ENCODE measurements around the gene MIPOL1. TPM values are rescaled to one million over a fixed set of nuclear protein-coding genes. Genes with fewer than 3 reads are reported as not detected.

Gene MIPOL1
- total and polyA plus RNA-seq, 2 donors (not counting 3 experiments of a cell fraction or from before 2014, with no cell fraction given) = 3.4 to 33.5 TPM

DNA sequence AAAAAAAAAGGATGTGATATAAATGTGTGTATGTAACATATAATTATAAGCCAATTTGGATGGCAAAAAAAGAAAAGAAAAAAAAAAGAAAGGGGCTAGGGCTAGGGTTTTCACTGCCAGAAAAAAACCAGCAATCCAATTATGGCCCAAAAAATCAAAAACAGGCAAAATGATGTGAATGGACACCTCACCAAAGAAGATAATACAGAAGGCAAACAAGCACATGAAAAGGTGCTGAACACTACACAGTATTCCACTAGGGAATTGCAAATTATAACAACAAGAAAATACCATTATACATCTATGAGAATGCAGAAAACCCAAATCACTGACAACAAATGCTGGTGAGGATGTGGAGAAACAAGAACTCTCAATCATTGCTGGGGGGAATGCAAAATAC is 12.1 kb upstream of the MIPOL1 start:
- no peaks in the 10 kb centered on the region for H3K4me1 ChIP-seq (ENCODE audit: control insufficient read depth, extremely low read depth, insufficient read depth, low read length)
- no peaks in the 10 kb centered on the region for H3K9me1 ChIP-seq (replicated peaks; ENCODE audit: control insufficient read depth, extremely low read depth, insufficient read depth, low read length)
- H3K27ac ChIP-seq (ENCODE audit: insufficient read depth, low read depth, low read length) = no peak overlapping the region
- H3K79me2 ChIP-seq (ENCODE audit: control insufficient read depth, insufficient read depth, low read length) = no peaks in the 10 kb centered on the region
- no peaks in the 10 kb centered on the region for H3K9me3 ChIP-seq (replicated peaks; ENCODE audit: control insufficient read depth, insufficient read depth, low read length)
- H3K27me3 ChIP-seq (ENCODE audit: control insufficient read depth in 2 of 2, insufficient read depth in 2 of 2, low read length in 2 of 2) = no peaks in the 10 kb centered on the region
- no peak overlapping the region for H3K4me3 ChIP-seq (replicated peaks in 1 of 3; ENCODE audit: insufficient read depth in 1 of 3, low read depth in 1 of 3, low read length in 3 of 3)
- TF ChIP-seq EZH2 (IDR thresholded peaks at IDR 0.05; ENCODE audit: borderline replicate concordance, low read depth, low read length, severe bottlenecking) = no peak
- TF ChIP-seq JUN (IDR thresholded peaks at IDR 0.05; ENCODE audit: borderline replicate concordance, insufficient read depth, insufficient read length, low read depth) = no peak
- no peak for TF ChIP-seq POLR2A (IDR thresholded peaks at IDR 0.05; ENCODE audit: low read depth, low read length)
- no peak for TF ChIP-seq GATA2 (IDR thresholded peaks at IDR 0.05; ENCODE audit: insufficient read depth, insufficient read length, low read depth, low read length)
- TF ChIP-seq, protein P1, sequence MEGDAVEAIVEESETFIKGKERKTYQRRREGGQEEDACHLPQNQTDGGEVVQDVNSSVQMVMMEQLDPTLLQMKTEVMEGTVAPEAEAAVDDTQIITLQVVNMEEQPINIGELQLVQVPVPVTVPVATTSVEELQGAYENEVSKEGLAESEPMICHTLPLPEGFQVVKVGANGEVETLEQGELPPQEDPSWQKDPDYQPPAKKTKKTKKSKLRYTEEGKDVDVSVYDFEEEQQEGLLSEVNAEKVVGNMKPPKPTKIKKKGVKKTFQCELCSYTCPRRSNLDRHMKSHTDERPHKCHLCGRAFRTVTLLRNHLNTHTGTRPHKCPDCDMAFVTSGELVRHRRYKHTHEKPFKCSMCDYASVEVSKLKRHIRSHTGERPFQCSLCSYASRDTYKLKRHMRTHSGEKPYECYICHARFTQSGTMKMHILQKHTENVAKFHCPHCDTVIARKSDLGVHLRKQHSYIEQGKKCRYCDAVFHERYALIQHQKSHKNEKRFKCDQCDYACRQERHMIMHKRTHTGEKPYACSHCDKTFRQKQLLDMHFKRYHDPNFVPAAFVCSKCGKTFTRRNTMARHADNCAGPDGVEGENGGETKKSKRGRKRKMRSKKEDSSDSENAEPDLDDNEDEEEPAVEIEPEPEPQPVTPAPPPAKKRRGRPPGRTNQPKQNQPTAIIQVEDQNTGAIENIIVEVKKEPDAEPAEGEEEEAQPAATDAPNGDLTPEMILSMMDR (IDR thresholded peaks at IDR 0.05; ENCODE audit: extremely low read depth in 1 of 2, insufficient read depth in 1 of 2, low read depth in 1 of 2, low read length in 2 of 2) = no peak
- TF ChIP-seq FOS (IDR thresholded peaks at IDR 0.05; ENCODE audit: borderline replicate concordance, insufficient read depth, low read length) = no peak
- no peak for TF ChIP-seq POLR2AphosphoS5 (IDR thresholded peaks at IDR 0.05; ENCODE audit: insufficient read depth, low read depth, low read length)
- no peak for TF ChIP-seq MAX (IDR thresholded peaks at IDR 0.05; ENCODE audit: insufficient read depth, insufficient read length)
- no peak for TF ChIP-seq MYC (IDR thresholded peaks at IDR 0.05; ENCODE audit: low read depth, low read length)
- ChIA-PET CTCF (interaction anchor here (1.6 kb wide), 1 partner anchor 45 kb away, joined by 5 read pairs; no protein-coding TSS in a partner anchor), POLR2A (no interaction called here)
- no peaks in the 10 kb centered on the region for H4K20me1 ChIP-seq (replicated peaks; ENCODE audit: control insufficient read depth, extremely low read depth, insufficient read depth, low read length)
- H3K4me2 ChIP-seq (ENCODE audit: insufficient read depth, low read length) = no peak overlapping the region
- H3K36me3 ChIP-seq (ENCODE audit: control insufficient read depth in 2 of 2, extremely low read depth in 1 of 2, insufficient read depth in 2 of 2, low read length in 2 of 2) = no peaks in the 10 kb centered on the region
- no peak overlapping the region for H3K9ac ChIP-seq (replicated peaks; ENCODE audit: extremely low read depth, insufficient read depth, low read length)
- no peak for FAIRE-seq
- no peak for DNase-seq (ENCODE audit: low read depth, low spot score)
- intact Hi-C loops (cut with micrococcal nuclease) = no loop called here
- dilution Hi-C loops (cut with MboI; ENCODE audit: extremely low pct_ligation_motif_present, low sequenced_read_pairs) = no loop called here
- no peak overlapping the region for H2AFZ ChIP-seq (ENCODE audit: low read depth, low read length)
- BruUV-seq (replicated peaks) = no TSS peak
